GM12874 (cell line): ENCODE results near the gene PRTN3.

ENCODE experiments used
- CTCF ChIP-seq: IDR thresholded peaks from 2 replicates; pipeline ENCODE4 v1.5.1; 2011; ENCODE audit warnings: low read depth, mild to moderate bottlenecking, control low read depth, low read length, moderate library complexity; ENCODE audit not compliant: insufficient read depth

PRTN3 gene

GRCh38 chr19:805166-805551 lies 35.6 kb upstream of the PRTN3 start:
- no peak for TF ChIP-seq CTCF

- no peak for TF ChIP-seq CTCF
These were observed 34.9 kb upstream of the PRTN3 start for GRCh38 chr19:805600-806550.

- TF ChIP-seq CTCF: no peak
These were observed 33.9 kb upstream of the PRTN3 start for GRCh38 chr19:806815-807421.

DNA sequence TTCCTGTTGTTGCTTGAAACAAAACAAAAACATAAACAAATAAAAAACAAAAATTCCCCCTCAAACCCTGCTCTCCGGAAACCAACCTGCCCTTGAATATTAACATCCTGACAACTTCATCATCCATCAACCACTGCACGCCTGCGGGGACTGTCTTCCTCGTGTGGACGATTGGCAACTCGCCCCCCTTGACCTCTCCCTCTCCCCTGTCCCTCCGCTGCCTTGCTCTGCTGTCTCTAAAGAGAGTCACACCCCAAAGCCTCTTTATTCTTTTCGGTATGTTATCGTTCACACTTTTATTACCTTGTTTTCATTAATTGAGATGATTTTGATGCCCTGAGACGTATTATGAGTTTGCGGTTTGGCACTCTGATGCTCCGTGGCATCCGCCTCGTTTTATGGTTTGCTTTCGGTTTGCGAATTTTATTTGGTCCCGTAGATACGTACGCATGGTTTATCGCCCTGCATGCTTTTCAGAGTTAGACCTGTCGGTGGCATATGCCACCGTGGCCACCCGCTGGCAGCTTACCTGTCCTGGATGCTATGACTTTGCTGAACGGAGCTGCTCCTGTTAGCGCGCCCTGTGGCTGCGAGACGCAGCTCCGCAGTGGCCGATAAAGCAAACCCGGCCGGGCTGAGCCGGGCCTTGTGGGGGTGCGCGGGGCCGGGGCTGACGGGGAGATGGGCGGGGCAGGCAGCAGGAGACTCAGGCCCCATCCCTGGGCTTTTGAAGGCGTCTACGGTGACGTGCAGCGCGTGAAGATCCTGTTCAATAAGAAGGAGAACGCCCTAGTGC lies 33.0 kb upstream of the PRTN3 start:
- TF ChIP-seq CTCF: no peak

DNA sequence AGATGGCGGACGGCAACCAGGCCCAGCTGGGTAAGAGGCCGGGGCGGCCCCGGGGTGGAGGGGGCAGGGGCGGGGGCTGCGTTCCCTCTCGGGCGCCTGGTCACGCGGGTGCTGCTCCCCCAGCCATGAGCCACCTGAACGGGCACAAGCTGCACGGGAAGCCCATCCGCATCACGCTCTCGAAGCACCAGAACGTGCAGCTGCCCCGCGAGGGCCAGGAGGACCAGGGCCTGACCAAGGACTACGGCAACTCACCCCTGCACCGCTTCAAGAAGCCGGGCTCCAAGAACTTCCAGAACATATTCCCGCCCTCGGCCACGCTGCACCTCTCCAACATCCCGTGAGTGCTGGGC lies 32.4 kb upstream of the PRTN3 start:
- no peak for TF ChIP-seq CTCF

- TF ChIP-seq CTCF: no peak
These were observed 30.5 kb upstream of the PRTN3 start for GRCh38 chr19:810077-810855.
